Fibroblast of villous mesenchyme (primary cell): ENCODE results near the gene ELOA. TPM values are rescaled to one million over a fixed set of nuclear protein-coding genes. Genes with fewer than 3 reads are reported as not detected.

Source experiments
- DNase-seq: peaks from one replicate; pipeline ENCODE4 v3.0.0-alpha.2; 2010; ENCODE audit warnings: low read depth
- H3K4me3 ChIP-seq: 2 replicates; pipeline ENCODE4 v1.5.1; 2011; ENCODE audit warnings: low read depth, mild to moderate bottlenecking, low read length
- total RNA-seq: library from RNA; depleted of rRNA; stranded (reverse); fragments of >200 nt; gene quantifications from 2 replicates; pipeline ENCODE4 v1.2.3, GENCODE V29; 2012
- TF ChIP-seq, protein P1 (sequence below): IDR thresholded peaks from 2 replicates; pipeline ENCODE4 v1.5.1; 2012; ENCODE audit warnings: low read depth, mild to moderate bottlenecking, low read length; ENCODE audit not compliant: insufficient read depth

Gene ELOA
- total RNA-seq, 1 donor = 46.2 TPM

DNA sequence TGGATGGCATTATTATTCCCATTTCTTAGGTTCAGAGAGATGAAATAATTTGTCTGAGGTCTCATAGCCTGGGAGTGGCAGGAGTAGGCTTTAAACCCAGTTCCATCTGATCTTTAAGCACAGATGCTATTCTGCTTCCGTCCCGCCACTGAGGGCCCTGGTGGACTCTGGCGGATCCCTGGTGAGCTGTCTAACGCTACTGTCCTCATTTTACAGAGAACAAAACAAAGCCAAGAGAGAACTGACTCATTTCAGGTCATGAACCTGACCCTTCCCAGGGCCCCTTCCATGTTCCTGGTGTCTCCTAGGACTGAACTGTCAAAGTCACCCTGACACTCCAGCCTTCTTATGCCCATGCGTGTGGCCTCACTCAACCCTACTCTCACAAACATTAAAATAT lies 60.4 kb downstream of the ELOA start:
- H3K4me3 ChIP-seq = no peak overlapping the region
- TF ChIP-seq, protein P1, sequence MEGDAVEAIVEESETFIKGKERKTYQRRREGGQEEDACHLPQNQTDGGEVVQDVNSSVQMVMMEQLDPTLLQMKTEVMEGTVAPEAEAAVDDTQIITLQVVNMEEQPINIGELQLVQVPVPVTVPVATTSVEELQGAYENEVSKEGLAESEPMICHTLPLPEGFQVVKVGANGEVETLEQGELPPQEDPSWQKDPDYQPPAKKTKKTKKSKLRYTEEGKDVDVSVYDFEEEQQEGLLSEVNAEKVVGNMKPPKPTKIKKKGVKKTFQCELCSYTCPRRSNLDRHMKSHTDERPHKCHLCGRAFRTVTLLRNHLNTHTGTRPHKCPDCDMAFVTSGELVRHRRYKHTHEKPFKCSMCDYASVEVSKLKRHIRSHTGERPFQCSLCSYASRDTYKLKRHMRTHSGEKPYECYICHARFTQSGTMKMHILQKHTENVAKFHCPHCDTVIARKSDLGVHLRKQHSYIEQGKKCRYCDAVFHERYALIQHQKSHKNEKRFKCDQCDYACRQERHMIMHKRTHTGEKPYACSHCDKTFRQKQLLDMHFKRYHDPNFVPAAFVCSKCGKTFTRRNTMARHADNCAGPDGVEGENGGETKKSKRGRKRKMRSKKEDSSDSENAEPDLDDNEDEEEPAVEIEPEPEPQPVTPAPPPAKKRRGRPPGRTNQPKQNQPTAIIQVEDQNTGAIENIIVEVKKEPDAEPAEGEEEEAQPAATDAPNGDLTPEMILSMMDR = no peak
- DNase-seq = no peak

DNA sequence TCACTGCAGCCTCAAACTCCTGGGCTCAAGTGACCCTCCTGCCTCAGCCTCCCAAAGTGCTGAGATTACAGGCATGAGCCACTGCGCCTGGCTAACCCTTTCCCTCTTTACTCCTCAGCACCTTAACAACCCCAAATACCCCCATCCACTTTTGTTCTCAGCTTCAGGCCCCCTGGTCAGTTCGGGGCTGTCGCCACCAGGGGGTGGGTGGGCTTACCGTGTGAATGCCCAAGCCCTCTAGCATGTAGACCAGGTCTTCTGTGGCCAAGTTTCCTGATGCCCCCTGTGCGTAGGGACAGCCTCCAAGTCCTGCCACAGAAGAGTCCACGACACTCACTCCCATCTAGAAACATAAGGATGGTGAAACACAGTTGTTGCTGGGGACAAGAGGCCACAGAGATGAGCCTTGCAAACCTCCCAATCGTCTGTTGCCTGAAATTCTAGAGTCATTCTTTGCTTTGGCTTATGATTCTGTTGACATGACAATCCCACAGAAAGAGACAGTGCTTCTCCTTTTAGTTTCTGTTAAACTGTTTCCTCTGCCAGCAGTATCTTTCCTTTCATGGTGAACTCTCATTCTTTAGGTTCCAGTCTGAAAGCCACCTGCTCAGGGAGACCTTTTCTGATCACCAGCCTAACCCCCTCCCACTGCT lies 61.0 kb downstream of the ELOA start:
- DNase-seq = no peak

DNA sequence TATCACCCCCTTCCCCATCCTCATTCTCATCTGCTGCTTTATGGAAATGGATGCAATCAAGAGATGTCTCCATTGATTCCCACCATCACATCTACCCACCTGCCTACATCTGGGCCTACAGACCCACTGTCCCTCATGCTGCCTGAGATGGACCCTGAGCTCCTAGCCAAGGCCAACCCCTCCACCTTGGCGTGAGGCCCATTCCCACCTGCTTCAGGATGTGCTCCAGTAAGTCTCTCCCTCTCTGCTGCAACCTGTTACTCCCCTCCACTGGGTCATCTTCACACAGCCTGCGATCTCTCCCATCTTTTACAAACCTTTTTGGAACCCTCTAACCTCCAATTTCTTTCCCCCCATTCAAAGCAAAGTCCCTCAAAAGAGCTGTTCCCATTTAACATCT lies 61.8 kb downstream of the ELOA start:
- no peak overlapping the region for H3K4me3 ChIP-seq
- no peak for DNase-seq
- TF ChIP-seq, protein P1 = no peak

More for the DNA sequence above, 61.0 kb downstream of the ELOA start:
- no peak overlapping the region for H3K4me3 ChIP-seq
- TF ChIP-seq, protein P1 = peak; percentile 28

DNA sequence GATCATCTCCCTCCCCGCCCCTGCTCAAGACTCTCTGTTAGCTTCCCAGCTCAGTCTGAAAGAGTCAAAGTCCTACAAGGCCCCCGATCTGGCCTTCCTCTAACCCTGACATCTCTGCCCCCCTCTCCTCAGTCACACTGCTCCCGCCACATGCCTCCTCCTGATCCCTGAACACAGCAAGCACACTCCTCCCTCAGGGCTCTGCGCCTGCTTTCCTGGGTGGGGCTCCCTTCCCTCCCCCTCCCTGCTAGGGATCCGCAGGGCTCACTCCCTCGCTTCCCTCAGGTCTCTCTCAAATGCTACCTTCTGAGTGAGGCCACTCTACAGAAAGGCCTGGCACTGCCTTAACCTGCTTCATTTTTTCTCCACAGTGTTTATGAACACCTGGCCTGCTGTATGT lies 63.0 kb downstream of the ELOA start:
- TF ChIP-seq, protein P1 = no peak
- no peak for DNase-seq
- H3K4me3 ChIP-seq = no peak overlapping the region

DNA sequence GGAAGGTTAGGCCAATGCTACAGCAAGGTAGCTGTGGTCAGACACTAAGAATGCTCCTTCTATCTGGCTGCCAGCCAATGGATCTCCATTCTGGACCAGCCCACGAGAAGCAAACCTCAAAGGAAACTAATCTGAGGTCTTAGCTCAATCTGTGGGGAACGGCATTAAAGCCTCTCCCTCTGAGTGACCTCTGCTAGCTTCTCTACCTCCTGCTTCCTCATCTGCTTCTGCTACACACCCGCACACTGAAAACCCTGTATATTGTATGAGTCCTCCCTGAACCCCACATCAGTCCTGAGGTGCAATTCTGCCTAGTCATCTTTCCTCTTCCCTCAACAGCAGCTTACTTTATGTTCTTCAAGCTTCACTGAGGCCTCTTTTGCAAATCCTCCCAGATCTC lies 64.2 kb downstream of the ELOA start:
- H3K4me3 ChIP-seq = no peak overlapping the region
- no peak for DNase-seq
- TF ChIP-seq, protein P1 = no peak

DNA sequence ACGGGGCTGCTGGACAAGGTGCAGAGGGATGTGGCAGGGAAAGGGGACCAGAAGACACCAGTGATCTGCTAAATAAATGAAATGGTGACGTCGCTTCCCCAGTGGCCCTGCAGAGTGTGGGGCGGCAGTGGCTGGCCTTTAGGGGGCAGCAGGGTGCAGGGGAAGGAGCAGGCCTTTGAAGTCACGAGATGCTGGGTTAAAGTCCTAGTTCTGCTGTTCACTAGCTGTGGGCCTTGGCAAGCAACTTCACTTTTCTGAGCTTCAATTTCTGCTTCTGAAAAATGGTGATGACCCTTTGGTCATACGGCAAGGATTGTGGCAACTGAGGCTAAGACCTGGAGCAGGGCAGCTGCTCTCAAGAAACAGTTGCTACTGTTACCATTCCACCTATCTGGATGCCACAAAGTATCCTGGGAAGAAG lies 66.5 kb downstream of the ELOA start:
- DNase-seq = peak; percentile 70
- TF ChIP-seq, protein P1 = peak; percentile 81
- H3K4me3 ChIP-seq = no peak overlapping the region

DNA sequence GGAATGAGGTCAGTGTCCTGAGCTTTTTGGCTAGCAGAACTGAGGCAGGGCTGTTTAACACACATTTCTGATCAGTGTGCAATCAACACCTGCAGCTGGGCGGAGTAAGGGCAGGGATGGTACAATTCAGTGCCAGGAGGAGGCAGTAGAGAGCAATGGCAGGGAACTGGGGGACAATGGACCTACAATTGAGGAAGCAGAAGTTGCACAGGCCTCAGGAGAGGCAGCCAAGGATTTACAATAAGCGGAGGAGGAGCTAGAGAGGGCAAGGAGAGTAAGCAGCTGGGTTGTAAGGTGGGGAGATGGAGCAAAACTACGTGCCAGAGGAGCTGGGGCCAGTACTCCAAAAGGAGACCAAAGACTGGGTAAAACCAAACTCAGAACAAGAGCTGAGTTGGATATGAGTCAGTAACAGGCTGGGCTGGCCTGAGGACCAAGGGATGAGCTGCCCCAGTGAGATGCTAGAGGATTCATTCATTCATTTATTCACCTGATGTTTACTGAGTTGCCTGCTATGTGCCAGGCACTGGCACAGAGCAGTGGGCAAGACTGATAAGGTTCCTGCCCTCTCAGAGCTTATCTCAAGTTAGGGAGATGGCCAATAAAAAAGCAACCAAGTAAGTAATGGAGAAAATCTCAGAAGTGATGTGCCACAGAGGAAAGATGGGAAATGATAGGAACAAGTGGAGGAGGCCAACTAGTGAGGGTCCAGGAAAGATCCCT lies 67.7 kb downstream of the ELOA start:
- no peak overlapping the region for H3K4me3 ChIP-seq
- no peak for DNase-seq
- TF ChIP-seq, protein P1 = peak; percentile 59
